Daoy (cell line): ENCODE measurements around the gene TUFM. TPM values are rescaled to one million over a fixed set of nuclear protein-coding genes. Genes with fewer than 3 reads are reported as not detected.
"Not testable (repeated sequence)": the region's sequence is repeated elsewhere in the genome, so short reads cannot be mapped to it uniquely, and the experiment has no call there.

Experiments used
- DNase-seq: peaks from one replicate; pipeline ENCODE4 v3.0.0-alpha.2; 2015; ENCODE audit warnings: low read depth
- total RNA-seq: library from RNA; depleted of rRNA; stranded (reverse); fragments of >200 nt; shearing (Covaris generic); gene quantifications from 2 replicates; pipeline ENCODE4 v1.2.3, GENCODE V29; 2014; rRNA removed

The TUFM gene
- total RNA-seq, 1 experiment from 2014 or later, result 157 TPM

DNA sequence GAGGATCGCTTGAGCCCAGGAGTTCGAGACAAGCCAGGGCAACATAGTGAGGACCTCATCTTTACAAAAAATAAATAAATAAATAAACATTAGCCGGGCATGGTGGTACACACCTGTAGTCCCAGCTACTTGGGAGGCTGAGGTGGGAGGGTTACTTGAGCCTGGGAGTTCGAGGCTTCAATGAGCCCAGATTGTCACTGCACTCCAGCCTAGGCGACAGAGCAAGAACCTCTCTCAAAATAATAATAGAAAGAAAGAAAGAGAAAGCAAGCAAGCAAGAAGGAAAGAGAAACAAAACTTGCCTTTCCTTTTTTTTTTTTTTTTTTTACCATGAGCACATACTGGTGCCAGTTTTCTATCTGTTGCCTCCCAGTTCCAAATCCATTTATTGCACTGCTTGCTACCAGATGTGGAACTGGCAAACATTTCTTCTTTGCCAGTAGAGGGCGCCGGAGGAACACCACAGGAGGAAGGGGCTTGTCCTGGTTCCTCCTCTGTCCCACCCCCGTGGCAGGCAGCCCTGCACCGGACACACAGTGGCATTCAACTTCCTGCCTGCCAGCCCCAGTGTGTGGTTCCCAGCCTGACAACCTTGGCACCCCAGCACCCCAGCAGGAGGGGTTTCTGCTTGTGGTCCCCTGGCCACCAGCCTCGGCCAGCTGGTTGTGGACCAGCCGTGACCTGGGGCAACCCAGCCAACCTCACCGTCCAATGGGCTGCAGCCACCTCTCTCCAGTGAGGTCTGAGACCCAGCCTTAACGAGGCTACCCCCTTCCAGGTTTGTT lies 43.7 kb downstream of the TUFM start:
- not testable (repeated sequence) for DNase-seq

Other genes with a start within 250 kb of the TUFM start
- gene SULT1A2, start 249.3 kb downstream of the TUFM start, total RNA-seq, result not detected in 2 replicates
- gene SULT1A1, start 236.3 kb downstream of the TUFM start, total RNA-seq, result 2.4 and 4.1 TPM in 2 replicates
- not detected in 2 replicates for gene NPIPB8, start 208.3 kb downstream of the TUFM start, total RNA-seq
- gene EIF3C, start 134.9 kb downstream of the TUFM start, total RNA-seq, result 50.5 and 102 TPM in 2 replicates
- not detected in 2 replicates for gene NPIPB9, start 94.6 kb downstream of the TUFM start, total RNA-seq
- gene ATXN2L, start 23.3 kb downstream of the TUFM start, total RNA-seq, result 25.4 and 30.5 TPM in 2 replicates
- gene SH2B1, start 17.5 kb upstream of the TUFM start, total RNA-seq, result 10.7 and 19.4 TPM in 2 replicates
- 0.48 TPM in 1 of 2 replicates, not detected in the other for gene ATP2A1, start 32.1 kb upstream of the TUFM start, total RNA-seq
- gene RABEP2, start 78.9 kb upstream of the TUFM start, total RNA-seq, result 30.2 and 54.1 TPM in 2 replicates
- not detected in 2 replicates for gene CD19, start 85.6 kb upstream of the TUFM start, total RNA-seq
- 19.7 and 31.7 TPM in 2 replicates for gene NFATC2IP, start 104.6 kb upstream of the TUFM start, total RNA-seq
- 22.8 and 31.8 TPM in 2 replicates for gene SPNS1, start 128.4 kb upstream of the TUFM start, total RNA-seq
- gene LAT, start 138.7 kb upstream of the TUFM start, total RNA-seq, result 4.8 and 8.6 TPM in 2 replicates